GM18867 (cell line): ENCODE data around the gene GSG1.

ENCODE experiments used
- ATAC-seq: cut with Tn5 transposase; IDR thresholded peaks from one replicate; pipeline ENCODE4 v1.9.1; 2021; ENCODE audit warnings: mild to moderate bottlenecking, moderate library complexity; ENCODE audit not compliant: unreplicated experiment

Gene GSG1

DNA sequence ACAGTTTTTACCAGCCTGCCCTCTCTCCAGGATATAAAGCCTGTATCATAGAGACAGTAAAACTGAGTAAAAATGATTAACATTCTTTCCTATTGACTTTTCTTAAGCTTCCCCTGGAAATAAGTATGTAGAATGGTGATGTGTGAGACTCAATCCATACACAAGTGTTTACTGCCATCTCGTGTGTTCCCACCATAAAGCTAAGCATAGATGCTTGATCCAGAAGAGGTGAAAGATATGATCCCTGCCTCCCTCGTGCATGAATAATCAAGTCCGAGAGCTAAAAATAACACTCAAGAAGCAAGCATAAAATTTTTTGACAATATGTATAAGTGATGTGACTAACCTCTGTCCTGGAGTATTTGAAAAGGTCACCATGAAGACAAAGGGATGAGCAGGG lies 16.9 kb upstream of the GSG1 start:
- no peak for ATAC-seq

DNA sequence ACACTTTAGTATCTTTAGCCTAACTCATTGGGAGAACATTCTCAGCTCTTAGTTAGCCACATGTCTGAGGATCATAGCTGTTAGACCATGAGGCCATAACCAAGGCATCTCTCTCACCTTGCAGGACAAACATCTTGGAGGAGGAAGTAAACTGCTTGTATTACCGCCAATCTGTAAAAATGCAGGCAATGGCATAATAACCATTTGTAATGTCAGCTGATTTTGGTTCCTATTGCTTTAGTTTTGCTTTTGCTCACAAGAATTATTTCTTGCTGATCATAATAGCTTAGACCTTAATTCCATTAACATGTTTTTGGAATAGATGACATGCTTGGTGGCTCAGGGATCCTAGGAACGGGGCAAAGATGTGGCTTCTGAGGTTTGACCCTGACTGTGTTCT lies 16.4 kb upstream of the GSG1 start:
- no peak for ATAC-seq

DNA sequence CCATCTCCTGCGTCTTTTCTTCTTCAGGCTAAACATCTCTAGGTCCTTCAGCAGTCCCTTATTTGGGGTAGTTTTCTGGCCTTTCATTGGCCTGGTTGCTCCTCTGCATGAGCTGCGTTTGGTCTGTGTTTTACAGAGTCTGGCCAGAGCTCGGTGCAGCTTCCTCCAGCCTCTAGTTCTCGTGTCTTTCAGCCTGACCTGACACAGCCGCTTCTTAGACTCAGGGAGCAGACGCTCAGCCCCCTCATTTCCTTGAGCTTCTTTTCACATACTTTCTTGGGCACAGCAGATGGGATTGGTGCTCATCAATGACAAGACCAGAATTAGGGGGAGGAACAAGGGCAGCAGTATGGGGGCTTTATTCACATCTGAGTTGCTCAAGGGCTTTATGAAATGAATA lies 13.6 kb upstream of the GSG1 start:
- ATAC-seq = no peak

DNA sequence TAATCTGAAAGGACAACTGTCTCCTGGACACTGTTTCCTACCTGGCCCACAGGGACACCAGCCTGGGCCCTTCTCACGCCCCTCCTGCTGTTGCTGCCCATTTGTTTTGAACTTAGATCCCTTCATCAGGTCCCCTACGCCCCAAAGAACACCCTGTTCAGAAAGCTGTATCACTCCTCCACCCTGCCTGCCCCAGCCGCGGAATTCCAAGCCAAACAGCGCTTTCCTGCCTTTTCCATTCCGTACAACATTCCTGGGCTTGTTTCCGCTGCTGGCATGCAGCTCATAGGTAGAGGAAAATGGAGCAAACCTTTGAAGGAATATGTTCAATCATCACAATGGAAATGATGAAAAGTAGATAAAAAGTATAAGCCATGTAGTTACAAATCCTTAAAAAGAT lies 12.8 kb upstream of the GSG1 start:
- ATAC-seq = no peak

DNA sequence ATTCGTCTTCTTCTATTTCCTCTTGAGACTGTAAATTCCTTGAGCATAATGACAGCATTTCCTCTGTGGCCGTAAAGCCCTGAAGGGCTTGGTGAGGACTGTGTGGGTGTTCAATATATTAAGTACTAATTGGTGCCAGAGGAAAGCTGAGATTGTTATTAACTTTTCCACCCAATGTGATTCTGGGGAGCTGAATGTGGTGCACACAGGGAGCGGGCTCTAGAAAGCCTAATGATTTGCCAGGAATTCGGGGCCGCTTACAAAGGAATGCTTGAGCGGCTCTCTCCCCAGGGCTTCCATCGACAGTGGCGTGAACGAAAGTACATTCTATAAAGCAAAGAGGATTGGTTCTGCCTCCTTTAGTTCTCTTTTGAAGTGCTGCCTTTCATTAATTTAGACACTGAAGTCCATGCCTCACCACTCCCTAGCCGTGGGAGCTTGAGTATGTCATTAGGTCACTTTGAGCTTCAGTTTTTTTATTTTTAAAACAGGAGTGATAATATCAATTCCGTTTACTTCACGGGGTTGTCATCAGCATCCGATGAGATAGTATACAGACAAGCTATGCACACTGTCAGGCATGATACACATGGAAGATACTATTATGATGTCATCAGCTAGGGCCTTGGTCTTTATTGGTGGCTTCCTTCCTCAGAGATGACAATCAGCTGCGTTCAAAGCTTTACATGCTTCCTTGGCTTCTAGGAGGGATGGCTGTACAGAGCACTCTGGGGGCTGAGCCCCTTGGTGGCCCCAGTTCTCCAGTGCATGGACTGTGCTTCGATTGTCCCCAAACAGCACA lies 11.0 kb upstream of the GSG1 start:
- no peak for ATAC-seq

DNA sequence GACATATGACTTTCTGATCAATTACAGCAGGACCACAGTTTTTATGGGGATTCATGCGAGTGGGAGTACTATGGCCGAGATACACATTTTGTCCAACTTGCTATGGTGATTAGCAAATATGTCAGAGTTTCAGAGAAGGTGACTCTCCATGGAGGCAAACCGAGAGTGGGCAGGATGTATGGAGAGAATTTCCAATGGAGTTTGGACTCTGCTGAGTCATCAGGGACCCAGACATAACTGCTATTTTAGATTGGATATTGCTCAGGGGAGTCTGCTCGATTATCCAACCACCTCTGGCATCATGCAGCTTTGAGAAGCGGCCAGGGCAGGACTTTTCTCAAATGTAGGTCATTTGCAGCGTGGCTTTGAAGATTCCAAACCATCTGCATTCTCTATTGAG lies 9.5 kb upstream of the GSG1 start:
- no peak for ATAC-seq

DNA sequence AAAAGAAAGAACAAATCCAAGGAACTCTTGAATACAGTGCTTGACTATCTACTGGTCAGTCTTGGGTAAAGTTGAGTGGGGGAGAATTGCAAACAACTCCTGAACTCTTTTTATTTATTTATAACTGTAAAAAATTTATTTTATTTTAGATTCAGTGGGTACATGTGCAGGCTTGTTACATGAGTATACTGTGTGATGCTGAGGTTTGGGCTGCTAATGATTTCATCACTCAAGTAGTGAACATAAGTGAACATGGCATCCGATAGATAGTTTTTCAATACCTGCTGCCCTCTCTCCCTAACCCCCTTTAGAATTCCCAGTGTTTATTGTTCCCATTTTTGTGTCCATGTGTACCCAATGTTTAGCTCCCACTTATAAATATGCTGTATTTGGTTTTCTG lies 3.2 kb upstream of the GSG1 start:
- ATAC-seq = no peak

DNA sequence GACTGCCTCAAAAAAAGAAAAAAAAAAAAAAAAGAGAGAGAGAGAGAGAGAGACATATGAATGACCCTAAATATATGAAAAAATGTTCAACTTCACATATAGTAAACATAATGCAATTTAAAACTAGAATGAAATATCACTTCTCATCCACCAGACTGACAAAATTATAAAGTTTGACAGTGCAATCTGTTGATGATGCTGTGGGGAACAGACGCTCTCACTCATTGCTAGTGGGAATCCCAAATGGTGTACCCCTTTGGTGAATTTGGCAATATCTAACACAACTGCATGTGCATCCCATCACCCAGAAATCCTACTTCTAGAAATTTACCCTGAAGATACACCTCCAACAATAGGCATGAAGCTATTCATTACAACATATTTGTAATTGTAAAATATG lies 2.3 kb upstream of the GSG1 start:
- ATAC-seq = no peak

DNA sequence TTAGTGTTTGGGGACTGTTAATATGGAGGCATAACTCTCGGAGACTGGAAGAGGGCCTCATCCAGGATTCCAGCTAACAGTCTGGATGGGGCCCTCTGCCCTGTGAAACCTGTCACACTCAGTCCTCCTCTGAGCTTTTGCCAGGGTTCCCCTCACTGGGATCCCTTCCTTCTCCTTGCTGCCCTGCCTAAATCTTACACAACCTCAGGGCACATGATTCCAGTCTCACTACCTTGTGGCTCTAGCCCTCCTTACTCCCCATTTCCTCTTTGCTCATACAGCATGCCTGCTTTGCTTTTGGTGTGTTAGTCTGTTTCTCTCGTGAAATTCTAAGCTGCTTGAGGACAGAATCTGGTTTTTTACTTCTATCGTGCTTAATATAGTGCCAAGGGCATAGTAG lies 942 bp upstream of the GSG1 start:
- ATAC-seq = no peak

DNA sequence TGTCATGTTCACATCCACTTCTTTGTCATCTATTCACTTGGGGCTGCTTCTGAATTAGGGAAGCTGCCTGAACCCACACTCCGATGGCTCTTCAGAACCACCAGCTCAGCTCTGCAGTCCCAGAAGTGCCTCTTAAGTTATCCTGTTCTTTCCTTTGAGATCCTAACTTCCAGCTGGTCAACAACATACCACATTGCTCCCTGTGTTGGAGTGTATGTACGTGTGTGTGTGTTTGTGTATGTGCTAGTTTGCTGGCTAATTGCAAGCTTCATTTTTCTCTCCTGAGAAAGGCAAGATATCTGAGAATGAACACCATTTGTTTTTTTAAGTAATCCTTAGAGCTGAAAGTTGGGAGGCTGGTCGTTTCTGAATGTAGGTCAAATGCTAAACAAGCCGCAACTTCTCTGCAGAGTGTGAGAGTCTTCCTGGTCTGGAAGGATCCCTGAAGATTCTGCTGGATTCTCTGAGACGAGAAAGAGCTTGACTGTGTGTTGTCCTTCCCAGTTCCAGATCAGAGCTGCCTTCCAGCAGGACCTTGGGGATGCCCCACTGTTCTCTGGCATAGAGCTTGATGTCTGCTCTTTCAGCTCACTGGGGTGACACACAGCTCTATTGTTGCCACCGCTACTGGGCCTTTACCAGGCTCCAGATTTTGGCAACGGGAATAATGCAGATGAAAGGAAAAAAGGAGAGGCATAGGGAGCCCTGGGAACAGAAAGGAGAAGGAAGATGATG lies 839 bp downstream of the GSG1 start:
- no peak for ATAC-seq

DNA sequence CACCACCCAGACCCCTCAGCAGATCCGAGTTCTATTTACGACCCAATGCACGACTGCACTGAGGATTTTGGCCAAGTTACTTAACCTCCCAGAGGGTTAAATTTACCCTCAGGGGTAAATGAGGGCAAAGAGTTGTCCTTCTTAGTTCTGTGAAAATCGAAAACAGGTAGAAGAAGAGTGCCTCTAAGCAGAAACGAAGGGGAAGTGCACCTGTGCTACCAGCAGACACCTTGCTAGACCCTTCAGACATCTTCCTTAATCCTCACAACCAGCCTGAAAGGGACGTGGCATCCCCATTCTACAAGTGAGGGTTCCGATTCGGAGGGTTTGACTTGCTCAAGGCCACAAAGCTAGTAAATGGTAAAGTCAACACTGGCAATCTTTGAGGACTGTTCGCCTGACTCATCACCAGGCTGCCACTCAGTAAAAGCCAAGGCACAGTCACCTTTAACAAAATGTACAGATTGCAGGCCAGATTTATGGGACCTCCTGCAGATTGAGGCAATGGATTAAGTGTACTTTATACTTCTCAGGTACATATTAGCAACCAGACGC lies 1.6 kb downstream of the GSG1 start:
- no peak for ATAC-seq

DNA sequence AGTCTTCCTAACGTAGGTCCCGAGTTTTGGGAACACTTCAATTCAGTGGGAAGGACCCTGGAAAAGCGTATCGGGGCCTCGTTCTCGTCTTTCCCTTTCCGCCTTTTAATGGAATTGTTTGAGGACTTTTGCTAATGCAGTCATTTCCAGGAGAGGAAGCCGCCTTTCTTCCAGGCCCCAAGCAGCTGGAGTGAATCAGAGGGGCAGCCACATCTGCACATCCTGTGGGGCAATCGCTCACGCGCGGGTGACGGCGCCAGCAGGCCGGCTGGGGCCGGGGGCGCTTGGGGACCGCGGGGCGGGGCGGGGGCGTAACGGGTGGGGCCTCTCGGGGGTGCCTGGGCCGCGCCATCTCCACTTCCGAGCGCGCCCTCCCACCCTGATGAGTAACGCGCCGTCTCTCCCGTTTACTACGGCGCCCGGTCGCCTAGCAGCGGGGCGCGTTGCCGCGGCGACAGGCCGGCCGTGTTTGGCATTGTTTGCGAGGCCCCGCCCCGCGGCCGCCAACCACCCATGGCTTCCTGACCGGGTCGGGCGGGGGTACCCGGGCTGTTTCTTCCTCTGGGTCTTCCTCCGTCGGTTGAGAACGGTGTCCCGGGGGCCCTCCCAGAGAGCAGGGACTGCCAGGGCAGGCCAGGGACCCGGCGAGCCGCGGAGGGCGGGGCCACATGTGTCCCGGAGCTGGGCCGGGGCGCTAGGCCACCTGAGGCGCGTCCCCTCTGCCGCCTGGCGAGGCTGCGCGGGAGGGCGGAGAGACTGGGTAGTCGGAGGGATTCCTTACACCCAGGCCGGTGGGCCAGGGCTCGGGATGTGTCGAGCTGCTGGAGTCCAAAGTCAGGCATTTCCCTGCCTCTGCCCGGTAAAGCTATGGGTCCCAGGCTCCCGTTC lies 2.3 kb downstream of the GSG1 start:
- peak; percentile 93 for ATAC-seq

DNA sequence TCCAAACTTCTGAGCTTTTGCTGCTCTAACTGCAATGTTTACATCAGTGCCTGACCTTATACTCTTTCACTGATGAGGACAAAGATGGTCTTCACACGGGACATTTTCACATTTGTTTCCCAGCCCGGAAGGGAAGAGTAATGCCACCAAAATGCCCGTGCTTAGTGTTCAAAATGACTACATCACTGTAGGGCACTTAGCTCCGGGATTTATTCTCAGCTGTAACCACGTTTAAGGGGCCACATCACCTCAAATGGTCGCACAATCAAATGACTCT lies 2.9 kb downstream of the GSG1 start:
- ATAC-seq = no peak

DNA sequence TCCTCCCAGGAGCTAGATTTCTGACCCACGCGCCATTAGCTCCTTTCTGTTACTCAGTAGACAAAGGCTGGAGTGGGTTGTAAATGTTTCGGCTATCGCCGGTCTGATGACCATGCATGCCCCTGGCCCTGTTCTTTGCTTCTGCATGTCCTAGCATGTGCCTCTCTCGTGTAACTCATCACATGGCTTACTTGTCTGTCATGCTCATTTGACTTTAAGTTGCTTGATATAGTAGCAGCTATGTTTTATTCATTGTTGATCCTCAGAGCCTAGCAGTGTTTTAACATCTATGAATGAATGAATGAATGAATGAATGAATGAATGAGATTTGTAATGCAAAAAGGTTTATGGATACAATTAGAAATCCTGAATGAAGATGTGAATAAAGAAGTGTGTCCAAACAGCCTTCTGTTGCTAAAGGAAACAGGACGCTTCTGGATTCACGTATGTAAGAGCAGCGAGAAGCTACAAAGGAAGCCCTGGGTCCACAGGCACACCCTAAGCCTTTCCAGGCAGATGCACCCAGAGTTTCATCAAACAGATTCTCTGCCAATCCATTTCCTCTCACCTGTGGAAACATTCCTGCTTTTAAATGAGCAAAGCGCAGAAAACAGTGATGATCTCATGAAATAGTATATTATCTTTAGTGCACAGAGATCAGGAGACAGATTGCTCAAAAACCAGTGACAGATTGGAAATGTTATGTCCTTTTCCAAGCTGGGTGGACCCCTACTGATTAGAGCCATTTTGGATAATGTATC lies 3.4 kb downstream of the GSG1 start:
- no peak for ATAC-seq

DNA sequence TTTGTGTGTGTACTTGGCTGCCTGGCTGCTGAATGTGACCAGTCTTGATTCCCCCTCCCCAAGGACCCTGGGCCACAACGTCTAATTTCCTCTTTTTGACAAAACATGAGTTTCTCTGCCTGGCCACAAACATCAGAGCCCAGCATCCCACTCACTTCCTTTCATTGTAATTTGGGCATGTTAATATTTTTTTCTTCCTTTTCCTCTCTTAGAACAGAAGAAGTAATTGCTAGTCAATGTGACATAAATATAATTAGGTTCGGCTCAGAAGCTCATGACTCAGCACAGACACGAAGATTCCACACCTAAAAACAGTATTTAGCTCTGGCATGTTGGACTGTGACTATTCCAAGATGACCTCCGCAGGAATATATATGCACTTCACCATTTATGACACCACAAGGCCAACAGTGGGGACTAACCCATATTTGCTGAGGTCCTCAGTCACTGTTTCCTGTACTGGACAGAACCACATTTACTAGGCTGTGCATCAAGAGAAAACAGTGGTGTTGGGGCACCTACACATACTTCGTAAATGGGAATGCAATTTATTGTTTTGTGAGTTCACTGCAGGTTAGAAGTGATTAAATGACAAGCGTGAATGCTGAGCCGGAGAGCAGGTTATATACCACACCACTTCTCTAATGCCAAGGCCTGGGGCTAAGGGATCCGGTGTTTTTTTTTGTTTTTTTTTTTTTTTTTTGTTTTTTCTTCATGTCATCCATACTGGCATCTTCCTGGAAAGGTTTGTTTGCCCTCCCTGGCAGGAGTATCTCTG lies 4.2 kb downstream of the GSG1 start:
- ATAC-seq = no peak

DNA sequence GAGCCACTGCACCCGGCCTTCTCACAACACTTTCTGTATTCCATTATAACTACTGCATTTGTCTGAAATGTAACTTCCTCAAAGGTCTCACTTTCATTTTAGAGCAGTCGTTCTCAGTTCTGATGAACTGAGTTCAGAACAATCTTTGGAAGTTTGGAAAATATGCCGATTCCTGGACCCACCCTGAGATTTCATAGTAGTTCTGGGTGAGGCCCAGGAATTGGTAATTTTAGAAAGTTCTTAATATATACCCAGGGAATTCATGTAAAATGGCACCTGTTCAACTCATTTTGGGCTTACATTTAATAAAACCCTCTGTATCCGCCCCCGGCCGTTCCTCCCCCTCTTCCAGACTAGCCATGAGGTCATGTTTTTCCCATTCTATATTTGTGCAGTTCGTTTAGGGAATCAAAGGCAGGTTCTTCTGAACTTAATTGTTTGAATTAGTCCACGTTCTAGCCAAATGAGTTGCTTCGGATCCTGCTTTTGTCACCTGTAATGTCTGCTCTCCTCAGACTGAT lies 5.9 kb downstream of the GSG1 start:
- no peak for ATAC-seq

DNA sequence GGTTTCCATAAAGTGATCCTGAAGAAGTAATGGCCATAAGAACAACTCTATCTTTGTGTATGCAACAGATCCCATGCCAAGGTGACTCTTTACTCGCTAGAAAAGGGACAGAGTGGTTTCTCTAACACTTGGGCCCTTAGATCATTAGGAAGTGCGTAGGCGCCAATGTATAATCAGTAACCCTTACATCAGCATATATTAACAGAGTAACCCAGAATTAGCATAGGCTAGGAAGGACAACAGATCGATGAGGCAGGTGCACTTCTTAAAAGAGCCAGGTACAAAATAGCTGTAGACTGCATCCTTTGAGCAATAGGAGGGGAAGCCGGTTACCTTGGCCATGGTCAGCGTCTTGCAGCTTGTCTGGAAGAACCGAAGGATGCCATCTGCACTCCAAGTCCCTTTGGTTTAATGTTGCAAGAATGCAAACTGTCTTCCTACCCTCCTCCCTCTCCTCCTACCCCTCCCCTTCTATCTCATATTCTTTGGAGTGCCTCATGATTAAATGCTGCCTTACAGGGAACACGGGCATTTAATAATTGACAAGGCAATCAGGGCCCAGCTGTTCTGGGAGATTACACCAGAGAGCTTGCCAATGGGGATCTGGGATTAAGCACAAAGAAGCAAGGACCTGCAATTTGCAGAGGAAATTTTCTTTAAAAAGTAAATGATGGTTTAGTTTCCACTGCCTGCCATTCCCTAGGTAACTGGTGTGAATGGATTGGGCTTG lies 8.0 kb downstream of the GSG1 start:
- ATAC-seq = no peak

DNA sequence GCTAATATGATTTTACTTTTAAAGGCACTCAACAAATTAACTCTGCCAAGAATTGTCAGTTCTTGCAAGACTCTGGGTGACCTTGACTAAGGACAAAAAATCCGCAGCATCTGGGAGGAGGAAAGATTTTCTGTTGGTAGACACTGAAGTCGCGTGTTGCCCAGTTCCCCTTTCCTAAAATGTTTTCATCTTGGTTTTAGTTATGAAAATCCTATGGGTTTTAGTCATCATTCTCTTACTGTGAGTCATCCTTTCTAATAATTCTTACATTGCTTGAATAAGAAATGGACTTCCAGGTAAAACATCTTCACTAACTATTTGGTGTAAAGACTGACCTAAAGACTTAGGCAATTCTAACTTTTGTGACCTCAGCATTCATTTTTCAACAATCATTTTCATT lies 9.1 kb downstream of the GSG1 start:
- ATAC-seq = no peak

DNA sequence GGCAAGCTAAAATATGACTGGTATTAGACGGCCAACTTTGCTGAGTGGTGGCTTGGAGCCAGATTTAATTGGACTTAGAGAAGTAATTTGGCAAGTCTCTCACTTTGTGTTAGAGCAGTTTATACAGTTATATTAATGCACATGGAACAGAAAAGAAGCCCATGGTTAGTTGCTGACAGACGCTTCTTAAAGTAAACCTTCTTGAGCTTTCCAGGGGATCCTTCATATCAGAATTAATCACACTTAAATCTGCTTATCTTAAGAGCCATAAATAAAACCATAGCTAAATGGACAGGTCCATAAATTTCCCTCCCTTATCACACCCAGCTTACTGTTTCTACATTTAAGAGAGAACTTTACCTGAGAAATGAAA lies 9.6 kb downstream of the GSG1 start:
- ATAC-seq = no peak
